T-helper 2 cell treated with Interferon-gamma antibody and Interleukin-4, amounts not matched to agents 100 ng/mL and 5 ng/mL, for 36 hours (primary cell): ENCODE results near the gene PRPF38B. TPM values are rescaled to one million over a fixed set of nuclear protein-coding genes. Genes with fewer than 3 reads are reported as not detected.

ENCODE experiments used
- total RNA-seq: library from RNA; stranded (reverse); gene quantifications from 2 replicates; pipeline ENCODE4 v1.2.3, GENCODE V29; 2022

Gene PRPF38B
- total RNA-seq, 1 donor from 2014 or later = 81.2 TPM

Other genes with a start within 250 kb of the PRPF38B start
- gene NBPF6, start 242.0 kb upstream of the PRPF38B start, total RNA-seq = 0.98 TPM in 1 of 2 replicates, not detected in the other
- gene EEIG2, start 132.2 kb upstream of the PRPF38B start, total RNA-seq = 14.0 and 14.8 TPM in 2 replicates
- 20.7 and 21.0 TPM in 2 replicates for gene HENMT1, start 31.2 kb upstream of the PRPF38B start, total RNA-seq
- gene FNDC7, start 20.6 kb downstream of the PRPF38B start, total RNA-seq = 0.07 TPM in 1 of 2 replicates, not detected in the other
- gene STXBP3, start 54.4 kb downstream of the PRPF38B start, total RNA-seq = 48.5 and 54.4 TPM in 2 replicates
- not detected in 2 replicates for gene AKNAD1, start 164.8 kb downstream of the PRPF38B start, total RNA-seq
- gene GPSM2, start 184.7 kb downstream of the PRPF38B start, total RNA-seq = 33.3 and 34.8 TPM in 2 replicates